GM12878 (cell line): ENCODE results near the gene HDAC9. TPM values are rescaled to one million over a fixed set of nuclear protein-coding genes. Genes with fewer than 3 reads are reported as not detected.

Experiments used
- ATAC-seq: fragments of 200-7000 bp; cut with Tn5 transposase; 3 replicates; pipeline ENCODE4 v1.9.1; 2020; ENCODE audit warnings: mild to moderate bottlenecking, moderate library complexity
- BruUV-seq: library from RNA; stranded (reverse); fragments of 400-500 nt; replicated peaks from 2 replicates; lab custom pipeline; 2021; lab: Mats Ljungman, UMichigan
- CTCF ChIA-PET: fragments of 300-600 bp; sonication (Branson Sonifier 250); formaldehyde crosslinking; extraction: SDS; loops from one replicate; lab custom pipeline; 2021; ENCODE audit warnings: inconsistent platforms; lab: Yijun Ruan, JAX
- POLR2A ChIA-PET: fragments of 350-600 bp; formaldehyde crosslinking; extraction: SDS; loops from one replicate; lab custom pipeline; 2021; ENCODE audit warnings: inconsistent platforms; lab: Charles Lee
- RAD21 ChIA-PET: fragments of 300-600 bp; sonication (Branson Sonifier 250); formaldehyde crosslinking; loops from one replicate; lab custom pipeline; 2023; ENCODE audit warnings: antibody characterized with exemption; ENCODE audit not compliant: unreplicated experiment; lab: Charles Lee
- SMC1A ChIA-PET: fragments of 300-600 bp; sonication (Branson Sonifier 250); formaldehyde crosslinking; loops from one replicate; lab custom pipeline; 2023; ENCODE audit not compliant: unreplicated experiment, uncharacterized antibody; lab: Charles Lee
- DNase-seq: peaks from one replicate; pipeline ENCODE4 v3.0.0-alpha.2; 2011; ENCODE audit warnings: low read depth, low spot score
- FAIRE-seq: peaks from 3 replicates; lab custom pipeline; 2011; peaks lifted over from hg19 to GRCh38; lab: Jason Lieb, UNC
- H2AFZ ChIP-seq: 2 replicates; pipeline ENCODE4 v1.6.0; 2011; ENCODE audit warnings: low read depth, low read length, control low read depth; ENCODE audit not compliant: control insufficient read depth
- H3K27ac ChIP-seq: 2 replicates; pipeline ENCODE4 v1.5.1; 2011; ENCODE audit warnings: control low read depth; ENCODE audit not compliant: control insufficient read depth, insufficient read depth
- H3K27me3 ChIP-seq, 2 experiments: replicated peaks in 1 of 2; 2 replicates each; pipeline versions ENCODE4 v1.6.0 to v1.6.1; 2011; ENCODE audit warnings: low read length in 1 of 2; ENCODE audit not compliant: control insufficient read depth in 2 of 2, insufficient read depth in 2 of 2
- H3K36me3 ChIP-seq, 2 experiments: 2 replicates each; pipeline ENCODE4 v1.5.1; 2011; ENCODE audit warnings: low read length in 1 of 2; ENCODE audit not compliant: control insufficient read depth in 2 of 2, insufficient read depth in 2 of 2
- H3K4me1 ChIP-seq: 2 replicates; pipeline ENCODE4 v1.6.1; 2011; ENCODE audit warnings: mild to moderate bottlenecking, low read length, moderate library complexity, mixed read lengths; ENCODE audit not compliant: control insufficient read depth, insufficient read depth
- H3K4me2 ChIP-seq: 2 replicates; pipeline ENCODE4 v1.6.0; 2011; ENCODE audit warnings: control low read depth; ENCODE audit not compliant: control insufficient read depth, insufficient read depth
- H3K4me3 ChIP-seq: fragments of 200-600 bp; sonication (generic); 2 replicates; pipeline ENCODE4 v1.5.1; 2016
- H3K79me2 ChIP-seq: 2 replicates; pipeline ENCODE4 v1.6.0; 2011; ENCODE audit warnings: low read length; ENCODE audit not compliant: control insufficient read depth, insufficient read depth
- H3K9ac ChIP-seq: 2 replicates; pipeline ENCODE4 v1.8.0; 2011; ENCODE audit warnings: low read length, control low read depth, mixed read lengths; ENCODE audit not compliant: control insufficient read depth, insufficient read depth
- H3K9me3 ChIP-seq: replicated peaks from 3 replicates; pipeline ENCODE4 v1.5.1; 2011; ENCODE audit warnings: mild to moderate bottlenecking, low read length; ENCODE audit not compliant: control insufficient read depth, insufficient read depth
- H4K20me1 ChIP-seq: 2 replicates; pipeline ENCODE4 v1.6.0; 2011; ENCODE audit not compliant: control insufficient read depth, insufficient read depth
- CEBPB ChIP-seq, 2 experiments: fragments of 150-350 bp in 1 of 2; IDR thresholded peaks; 2 replicates each; pipeline ENCODE4 v1.6.1; 2012 to 2014; ENCODE audit warnings: low read depth in 2 of 2, low read length in 2 of 2, borderline replicate concordance in 1 of 2, inconsistent platforms in 1 of 2
- EP300 ChIP-seq, 2 experiments: fragments of 150-350 bp in 1 of 2; IDR thresholded peaks; 2 replicates each; pipeline ENCODE4 v1.6.1; 2011 to 2012; ENCODE audit warnings: low read depth in 2 of 2, low read length in 2 of 2, borderline replicate concordance in 1 of 2, improper control_type of control experiment in 1 of 2, inconsistent platforms in 1 of 2; ENCODE audit not compliant: control insufficient read depth in 1 of 2
- EZH2 ChIP-seq: IDR thresholded peaks from 2 replicates; pipeline ENCODE4 v1.6.1; 2012; ENCODE audit warnings: low read depth, mild to moderate bottlenecking, control low read depth, inconsistent platforms, low read length, borderline replicate concordance; ENCODE audit not compliant: control insufficient read depth
- MEF2B ChIP-seq: fragments of 450-650 bp; IDR thresholded peaks from 2 replicates; pipeline ENCODE4 v1.6.1; 2018; ENCODE audit warnings: mild to moderate bottlenecking, moderate library complexity; ENCODE audit not compliant: partially characterized antibody, poor library complexity, severe bottlenecking
- MTA2 ChIP-seq: fragments of 450-650 bp; IDR thresholded peaks from 2 replicates; pipeline ENCODE4 v1.6.1; 2016; ENCODE audit warnings: low read depth, mild to moderate bottlenecking, moderate library complexity
- NBN ChIP-seq: fragments of 450-650 bp; IDR thresholded peaks from 2 replicates; pipeline ENCODE4 v1.6.1; 2016
- NR2C1 ChIP-seq: fragments of 450-650 bp; IDR thresholded peaks from 2 replicates; pipeline ENCODE4 v1.6.1; 2017; ENCODE audit warnings: antibody characterized with exemption, mild to moderate bottlenecking, moderate library complexity
- PAX5 ChIP-seq: IDR thresholded peaks from 2 replicates; pipeline ENCODE4 v1.6.1; 2011; ENCODE audit warnings: low read depth, low read length, borderline replicate concordance
- PML ChIP-seq: IDR thresholded peaks from 2 replicates; pipeline ENCODE4 v1.6.1; 2012; ENCODE audit warnings: low read length, inconsistent platforms
- POU2F2 ChIP-seq: IDR thresholded peaks from 3 replicates; pipeline ENCODE4 v1.6.1; 2011; ENCODE audit warnings: low read depth, mild to moderate bottlenecking, low read length, borderline replicate concordance
- RAD21 ChIP-seq: IDR thresholded peaks from 2 replicates; pipeline ENCODE4 v1.6.1; 2011; ENCODE audit warnings: mild to moderate bottlenecking, low read depth, low read length, moderate library complexity; ENCODE audit not compliant: insufficient read depth
- SP1 ChIP-seq: IDR thresholded peaks from one replicate; pipeline ENCODE4 v1.6.1; 2011; ENCODE audit warnings: low read depth, low read length
- SREBF1 ChIP-seq: IDR thresholded peaks from 2 replicates; pipeline ENCODE4 v1.6.1; 2012; ENCODE audit warnings: mild to moderate bottlenecking, low read length
- TCF7 ChIP-seq: IDR thresholded peaks from 2 replicates; pipeline ENCODE4 v1.6.1; 2014; ENCODE audit warnings: antibody characterized with exemption, borderline replicate concordance
- ZBTB40 ChIP-seq: fragments of 450-650 bp; IDR thresholded peaks from 2 replicates; pipeline ENCODE4 v1.6.1; 2016; ENCODE audit warnings: mild to moderate bottlenecking, moderate library complexity, borderline replicate concordance
- ZNF217 ChIP-seq: fragments of 450-650 bp; IDR thresholded peaks from 2 replicates; pipeline ENCODE4 v1.6.1; 2017; ENCODE audit warnings: antibody characterized with exemption, mild to moderate bottlenecking
- WGBS: methylation state at CpG from one replicate; pipeline ENCODE4 v1.1.6; 2016; ENCODE audit warnings: low lambda C conversion rate; ENCODE audit not compliant: insufficient replicate concordance, insufficient coverage; ENCODE audit errors: missing lambda C conversion rate; 5-methylcytosine and 5-hydroxymethylcytosine counted together
- in situ Hi-C: fragments of 300-500 bp; cut with MboI; formaldehyde crosslinking; loops from 9 replicates; pipeline ENCODE4 v1.14.3; 2018; ENCODE audit warnings: mixed read lengths
- intact Hi-C: fragments of 100-400 bp; cut with micrococcal nuclease; formaldehyde crosslinking; loops from one replicate; pipeline ENCODE4 v1.14.2; 2022; ENCODE audit not compliant: unreplicated experiment
- polyA plus RNA-seq, 11 experiments: library from polyadenylated mRNA; depleted of rRNA in 4 of 11; unstranded in 6 of 11; stranded (reverse) in 5 of 11; fragments of >200 nt; fragmentation: Nextera tagmentation in 4 of 11; fragmentation: Illumina TruSeq in 1 of 11; extraction: Ambion mirVana in 4 of 11; extraction: Trizol in 1 of 11; gene quantifications; 1 replicate in 1 of 11; 2 replicates in 10 of 11; pipeline versions ENCODE4 v1.2.1 to v1.2.3, GENCODE V29; 2011 to 2016; ENCODE audit warnings: inconsistent platforms in 2 of 11, missing spikeins in 2 of 11, low read depth in 1 of 11
- total RNA-seq, 4 experiments: library from RNA; depleted of rRNA in 3 of 4; stranded (reverse); fragments of >200 nt in 3 of 4; fragmentation: Illumina TruSeq in 1 of 4; extraction: Trizol in 1 of 4; gene quantifications; 2 replicates each; pipeline versions ENCODE4 v1.2.1 to v1.2.3, GENCODE V29; 2013 to 2021
- TF ChIP-seq, protein P1 (sequence below): IDR thresholded peaks from 2 replicates; pipeline ENCODE4 v1.6.1; 2011; ENCODE audit warnings: low read depth, low read length, improper control_type of control experiment, borderline replicate concordance

HDAC9 gene
- total and polyA plus RNA-seq, 10 of the 15 experiments (the other 5 are each of a cell fraction or from before 2014, with no cell fraction given), result 0.73 to 12.8 (median 0.92) TPM

DNA sequence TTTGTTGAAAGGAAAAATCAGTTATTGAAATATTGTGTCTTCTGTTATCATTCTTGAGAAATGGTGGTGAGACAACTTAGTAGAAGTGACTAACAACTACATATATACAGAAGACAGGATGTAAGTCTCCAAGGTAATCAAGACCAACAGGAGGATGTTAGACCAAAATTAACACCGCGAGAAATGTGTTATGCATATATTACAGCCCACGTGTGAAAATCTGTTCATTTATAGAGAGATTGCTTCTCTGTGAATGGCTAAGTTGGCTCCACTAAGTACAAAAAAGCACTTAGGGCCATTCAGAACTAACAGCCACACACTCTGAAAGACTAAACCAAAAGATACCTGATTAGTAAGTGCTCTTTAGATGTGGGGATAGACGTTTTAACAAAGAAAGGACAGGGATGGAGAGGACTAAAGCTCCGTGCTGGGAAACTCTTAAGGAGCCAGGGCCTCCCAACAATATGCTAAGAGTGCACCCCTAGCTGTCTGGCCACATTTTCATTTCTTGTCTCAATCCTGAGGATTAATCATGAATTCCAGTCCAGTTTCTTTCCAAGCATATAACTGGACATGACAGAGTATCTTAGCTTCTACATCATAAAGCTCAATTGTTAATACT is 26.5 kb downstream of the HDAC9 start:
- RAD21 ChIA-PET, result interaction anchor here (0.7 kb wide), 1 partner anchor 27 kb away, joined by 3 read pairs; no protein-coding TSS in a partner anchor
- Histone ChIP-seq H3K27me3 (no peaks in the 10 kb centered on the region), H3K9ac (no peak overlapping the region), H4K20me1 (no peaks in the 10 kb centered on the region), H3K79me2 (no peaks in the 10 kb centered on the region), H3K27ac (no peak overlapping the region), H3K4me3 (no peak overlapping the region), H3K4me2 (0 out of 2 replicates have a peak overlapping the region, but pooled peaks have one; percentile 17), H3K4me1 (no peaks in the 10 kb centered on the region), H3K9me3 (no peaks in the 10 kb centered on the region), H2AFZ (peak overlapping the region; percentile 58), H3K36me3 (no peaks in the 10 kb centered on the region)
- 2% methylated on average over 5 of the region's 5 CpGs for WGBS
- POLR2A ChIA-PET, result interaction anchor here (1.1 kb wide), 1 partner anchor 14 kb away, joined by 5 read pairs; no protein-coding TSS in a partner anchor
- CTCF ChIA-PET, result interaction anchor here (1.1 kb wide), 1 partner anchor 169 kb away, joined by 4 read pairs; no protein-coding TSS in a partner anchor
- DNase-seq (no peak), ATAC-seq (peak; percentile 73), FAIRE-seq (no peak)
- SMC1A ChIA-PET, result interaction anchor here (1.1 to 6.3 kb wide), 3 partner anchors 13 to 28 kb away, joined by 3 to 42 read pairs (median 7); partner anchors contain the start of gene HDAC9
- intact Hi-C loops, result no loop called here
- no TSS peak for BruUV-seq
- in situ Hi-C loops, result no loop called here
- TF ChIP-seq SP1, result no peak
- TF ChIP-seq SREBF1, result no peak
- TF ChIP-seq RAD21, result no peak
- TF ChIP-seq MTA2, result no peak
- TF ChIP-seq NR2C1, result no peak
- peak; percentile 22 to 33; a peak in 1 of 4 replicates for TF ChIP-seq EP300 (IDR thresholded peaks at IDR 0.05; ENCODE audit: borderline replicate concordance in 1 of 2, control insufficient read depth in 1 of 2, low read depth in 2 of 2, low read length in 2 of 2)
- no peak for TF ChIP-seq NBN
- TF ChIP-seq CEBPB (IDR thresholded peaks at IDR 0.05; ENCODE audit: borderline replicate concordance in 1 of 2, low read depth in 2 of 2, low read length in 2 of 2), result no peak
- no peak for TF ChIP-seq PAX5
- TF ChIP-seq ZBTB40, result no peak
- no peak for TF ChIP-seq PML
- no peak for TF ChIP-seq MEF2B
- no peak for TF ChIP-seq EZH2
- TF ChIP-seq ZNF217, result peak; percentile 40; the same call in 1 of the 2 replicates
- TF ChIP-seq, protein P1, sequence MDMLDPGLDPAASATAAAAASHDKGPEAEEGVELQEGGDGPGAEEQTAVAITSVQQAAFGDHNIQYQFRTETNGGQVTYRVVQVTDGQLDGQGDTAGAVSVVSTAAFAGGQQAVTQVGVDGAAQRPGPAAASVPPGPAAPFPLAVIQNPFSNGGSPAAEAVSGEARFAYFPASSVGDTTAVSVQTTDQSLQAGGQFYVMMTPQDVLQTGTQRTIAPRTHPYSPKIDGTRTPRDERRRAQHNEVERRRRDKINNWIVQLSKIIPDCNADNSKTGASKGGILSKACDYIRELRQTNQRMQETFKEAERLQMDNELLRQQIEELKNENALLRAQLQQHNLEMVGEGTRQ, result no peak
- no peak for TF ChIP-seq TCF7
- 0 out of 3 replicates have a peak, but pooled peaks have one; percentile 56 for TF ChIP-seq POU2F2
